Fibroblast of lung (primary cell): ENCODE measurements around the gene PDE4D. TPM values are rescaled to one million over a fixed set of nuclear protein-coding genes. Genes with fewer than 3 reads are reported as not detected.

Experiments
- DNase-seq, 2 donors: peaks; one replicate each; pipeline versions ENCODE4 v3.0.0 to v3.0.0-alpha.2; 2010; ENCODE audit warnings: low read depth in 2 of 2
- H2AFZ ChIP-seq: 2 replicates; pipeline ENCODE4 v1.5.1; 2012; ENCODE audit warnings: low read length, control low read depth, inconsistent platforms
- H3K27ac ChIP-seq: 2 replicates; pipeline ENCODE4 v1.5.1; 2011; ENCODE audit warnings: low read length, control low read depth; ENCODE audit not compliant: insufficient read depth
- H3K27me3 ChIP-seq: 2 replicates; pipeline ENCODE4 v1.5.1; 2011; ENCODE audit warnings: mild to moderate bottlenecking, low read length; ENCODE audit not compliant: control insufficient read depth, insufficient read depth
- H3K36me3 ChIP-seq: 2 replicates; pipeline ENCODE4 v1.5.1; 2011; ENCODE audit warnings: low read length; ENCODE audit not compliant: control insufficient read depth, insufficient read depth
- H3K4me1 ChIP-seq: 2 replicates; pipeline ENCODE4 v1.5.1; 2011; ENCODE audit warnings: low read length; ENCODE audit not compliant: control insufficient read depth, insufficient read depth; ENCODE audit errors: extremely low read depth
- H3K4me2 ChIP-seq: 2 replicates; pipeline ENCODE4 v1.5.1; 2011; ENCODE audit warnings: low read length, control low read depth; ENCODE audit not compliant: insufficient read depth; ENCODE audit errors: extremely low read depth
- H3K4me3 ChIP-seq, 4 experiments: fragments of 200-600 bp in 1 of 4; sonication (generic) in 1 of 4; replicated peaks in 1 of 4; 2 replicates each; pipeline ENCODE4 v1.5.1; 2011 to 2016; ENCODE audit warnings: low read length in 4 of 4, low read depth in 3 of 4, mild to moderate bottlenecking in 3 of 4, control low read depth in 2 of 4, inconsistent platforms in 1 of 4, mixed read lengths in 1 of 4; ENCODE audit not compliant: insufficient read depth in 1 of 4; ENCODE audit errors: control extremely low read depth in 1 of 4
- H3K79me2 ChIP-seq: 2 replicates; pipeline ENCODE4 v1.5.1; 2012; ENCODE audit warnings: mild to moderate bottlenecking, low read length, inconsistent platforms; ENCODE audit not compliant: control insufficient read depth, insufficient read depth
- H3K9ac ChIP-seq: 2 replicates; pipeline ENCODE4 v1.5.1; 2011; ENCODE audit warnings: mild to moderate bottlenecking, low read length, control low read depth; ENCODE audit not compliant: insufficient read depth
- H3K9me3 ChIP-seq: 2 replicates; pipeline ENCODE4 v1.5.1; 2012; ENCODE audit warnings: low read depth, low read length; ENCODE audit not compliant: control insufficient read depth, insufficient read depth
- H4K20me1 ChIP-seq: 2 replicates; pipeline ENCODE4 v1.5.1; 2011; ENCODE audit warnings: low read length; ENCODE audit not compliant: control insufficient read depth, insufficient read depth; ENCODE audit errors: extremely low read depth
- CTCF ChIP-seq, 2 donors: IDR thresholded peaks in 1 of 2; conservative IDR thresholded peaks in 1 of 2; 1 replicate in 1 of 2; 2 replicates in 1 of 2; pipeline ENCODE4 v1.5.1; 2011 to 2012; ENCODE audit warnings: low read length in 2 of 2, control low read depth in 1 of 2, inconsistent platforms in 1 of 2, low read depth in 1 of 2, mild to moderate bottlenecking in 1 of 2
- EZH2 ChIP-seq: IDR thresholded peaks from 2 replicates; pipeline ENCODE4 v1.5.1; 2012; ENCODE audit warnings: low read length, control low read depth, mild to moderate bottlenecking; ENCODE audit errors: missing control alignments
- polyA plus RNA-seq, 2 donors: library from polyadenylated mRNA; depleted of rRNA in 1 of 2; stranded (reverse) in 1 of 2; unstranded in 1 of 2; fragments of >200 nt; gene quantifications; 2 replicates each; pipeline ENCODE4 v1.2.1, GENCODE V29; 2011 to 2012; ENCODE audit warnings: missing spikeins in 1 of 2
- total RNA-seq: library from RNA; depleted of rRNA; stranded (reverse); fragments of >200 nt; gene quantifications from 2 replicates; pipeline ENCODE4 v1.2.1, GENCODE V29; 2014

The PDE4D gene
- total and polyA plus RNA-seq, 2 donors (not counting 1 experiment from before 2014, with no cell fraction given): 2.1 to 8.3 TPM

- Histone ChIP-seq H3K27me3 (no peaks in the 10 kb centered on the region), H3K36me3 (no peaks in the 10 kb centered on the region), H3K9me3 (no peaks in the 10 kb centered on the region), H2AFZ (no peak overlapping the region), H3K9ac (no peak overlapping the region), H3K79me2 (no peaks in the 10 kb centered on the region), H4K20me1 (no peaks in the 10 kb centered on the region), H3K4me1 (no peaks in the 10 kb centered on the region), H3K4me2 (no peak overlapping the region), H3K27ac (no peak overlapping the region), H3K4me3 (no peak overlapping the region)
- no peak for TF ChIP-seq CTCF (conservative IDR thresholded peaks at IDR 0.05 in 1 of 2, IDR thresholded peaks at IDR 0.05 in 1 of 2; ENCODE audit: low read depth in 1 of 2, low read length in 2 of 2)
- no peak for TF ChIP-seq EZH2
- no peak for DNase-seq
These were observed 178.3 kb downstream of the PDE4D start for GRCh38 chr5:59715228-59715627.

DNA sequence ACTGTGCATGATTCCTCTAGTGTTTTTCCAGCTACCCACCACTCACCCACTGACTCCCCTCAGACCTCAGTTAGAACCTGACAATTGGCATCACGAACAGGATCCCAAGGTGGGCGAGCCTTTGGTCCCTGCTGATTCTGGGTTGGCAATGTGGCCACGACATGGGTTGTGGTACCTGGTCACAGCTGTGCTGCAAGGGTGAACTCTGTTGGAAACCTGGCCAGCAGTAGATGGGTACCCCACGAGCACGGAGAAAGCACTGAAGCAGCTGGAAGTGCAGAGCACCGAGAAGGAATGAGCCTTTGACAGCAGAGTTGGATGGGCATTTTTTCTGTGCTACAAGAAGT lies 180.1 kb downstream of the PDE4D start:
- no peak overlapping the region for H2AFZ ChIP-seq
- no peak overlapping the region for H3K4me2 ChIP-seq
- no peaks in the 10 kb centered on the region for H3K27me3 ChIP-seq
- no peaks in the 10 kb centered on the region for H3K79me2 ChIP-seq
- H3K27ac ChIP-seq: no peak overlapping the region
- no peak overlapping the region for H3K4me3 ChIP-seq
- H4K20me1 ChIP-seq: no peaks in the 10 kb centered on the region
- H3K4me1 ChIP-seq: peaks cover 2% of the 10 kb centered on the region
- no peaks in the 10 kb centered on the region for H3K9me3 ChIP-seq
- no peaks in the 10 kb centered on the region for H3K36me3 ChIP-seq
- DNase-seq: no peak
- H3K9ac ChIP-seq: no peak overlapping the region
- TF ChIP-seq EZH2 (no peak), CTCF (conservative IDR thresholded peaks at IDR 0.05 in 1 of 2, IDR thresholded peaks at IDR 0.05 in 1 of 2; ENCODE audit: low read depth in 1 of 2, low read length in 2 of 2) (no peak)

- H3K27ac ChIP-seq: no peak overlapping the region
- TF ChIP-seq CTCF (conservative IDR thresholded peaks at IDR 0.05 in 1 of 2, IDR thresholded peaks at IDR 0.05 in 1 of 2; ENCODE audit: low read depth in 1 of 2, low read length in 2 of 2): no peak
- TF ChIP-seq EZH2: no peak
- H4K20me1 ChIP-seq: no peaks in the 10 kb centered on the region
- peaks cover 2% of the 10 kb centered on the region for H3K4me1 ChIP-seq
- H3K9ac ChIP-seq: no peak overlapping the region
- H3K79me2 ChIP-seq: no peaks in the 10 kb centered on the region
- no peak overlapping the region for H3K4me3 ChIP-seq
- peak in 1 of 2 donors; percentile 37 for DNase-seq
- no peaks in the 10 kb centered on the region for H3K9me3 ChIP-seq
- no peak overlapping the region for H2AFZ ChIP-seq
- H3K4me2 ChIP-seq: no peak overlapping the region
- no peaks in the 10 kb centered on the region for H3K36me3 ChIP-seq
- no peaks in the 10 kb centered on the region for H3K27me3 ChIP-seq
These were observed 180.6 kb downstream of the PDE4D start for GRCh38 chr5:59712836-59713497.
